Nephron progenitor cell (in vitro differentiated cells): Measurements from ENCODE around the gene NME1.

ENCODE experiments used
- DNase-seq: peaks from one replicate; pipeline ENCODE4 v3.0.0; 2021
- H3K27ac Mint-ChIP-seq: 2 replicates; pipeline ENCODE4 v1.8.0; 2021; ENCODE audit warnings: mild to moderate bottlenecking, moderate library complexity, mixed read lengths
- H3K27me3 Mint-ChIP-seq: 2 replicates; pipeline ENCODE4 v1.8.0; 2021; ENCODE audit warnings: mild to moderate bottlenecking, low read depth, mixed read lengths; ENCODE audit not compliant: poor library complexity
- H3K36me3 Mint-ChIP-seq: 2 replicates; pipeline ENCODE4 v1.8.0; 2021; ENCODE audit warnings: low read depth, mixed read lengths
- H3K4me1 Mint-ChIP-seq: 2 replicates; pipeline ENCODE4 v1.8.0; 2021; ENCODE audit warnings: mixed read lengths
- H3K4me3 Mint-ChIP-seq: 2 replicates; pipeline ENCODE4 v1.8.0; 2021; ENCODE audit warnings: mild to moderate bottlenecking, moderate library complexity, mixed read lengths
- H3K9me3 Mint-ChIP-seq: 2 replicates; pipeline ENCODE4 v1.8.0; 2021; ENCODE audit warnings: mild to moderate bottlenecking, moderate library complexity, mixed read lengths
- TF ChIP-seq, protein P1 (sequence below): fragments of 200-600 bp; sonication (generic); IDR thresholded peaks from 2 replicates; pipeline ENCODE4 v1.5.0; 2021; ENCODE audit warnings: antibody characterized with exemption

The NME1 gene

DNA sequence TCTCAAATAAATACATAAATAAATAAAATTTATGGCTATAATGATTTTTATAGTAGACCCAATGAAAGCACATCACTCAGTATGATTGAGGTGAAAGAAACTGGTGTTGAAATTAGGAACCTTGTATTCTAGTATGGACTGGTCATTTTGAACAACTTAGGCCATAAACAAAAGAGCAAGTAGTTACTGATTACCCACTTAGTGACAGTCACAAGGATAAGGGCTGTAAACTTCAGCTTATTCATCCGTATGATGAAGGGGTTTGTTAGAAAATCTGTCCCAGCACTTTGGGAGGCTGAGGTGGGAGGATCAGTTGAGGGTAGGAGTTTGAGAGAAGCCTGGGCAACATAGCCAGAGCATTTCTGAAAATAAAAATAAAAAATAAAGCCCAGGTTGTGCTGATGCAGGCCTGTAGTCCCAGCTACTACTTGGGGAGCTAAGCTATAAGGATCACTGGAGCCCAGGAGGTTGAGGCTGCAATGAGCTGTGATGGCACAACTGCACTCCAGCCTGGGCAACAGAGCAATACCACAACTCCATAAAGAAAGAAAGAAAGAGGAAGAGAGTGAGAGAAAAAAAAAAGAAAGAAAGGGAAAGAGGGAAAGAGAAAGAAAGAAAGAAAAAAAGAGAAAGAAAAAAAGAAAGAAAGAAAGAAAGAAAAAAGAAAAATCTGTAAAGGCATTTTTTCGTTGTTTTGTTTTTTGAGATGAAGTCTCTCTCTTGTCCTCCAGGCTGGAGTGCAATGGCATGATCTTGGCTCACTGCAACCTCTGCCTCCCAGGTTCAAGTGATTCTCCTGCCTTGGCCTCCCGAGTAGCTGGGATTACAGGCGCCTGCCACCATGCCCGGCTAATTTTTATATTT is 28.5 kb upstream of the NME1 start:
- TF ChIP-seq, protein P1, sequence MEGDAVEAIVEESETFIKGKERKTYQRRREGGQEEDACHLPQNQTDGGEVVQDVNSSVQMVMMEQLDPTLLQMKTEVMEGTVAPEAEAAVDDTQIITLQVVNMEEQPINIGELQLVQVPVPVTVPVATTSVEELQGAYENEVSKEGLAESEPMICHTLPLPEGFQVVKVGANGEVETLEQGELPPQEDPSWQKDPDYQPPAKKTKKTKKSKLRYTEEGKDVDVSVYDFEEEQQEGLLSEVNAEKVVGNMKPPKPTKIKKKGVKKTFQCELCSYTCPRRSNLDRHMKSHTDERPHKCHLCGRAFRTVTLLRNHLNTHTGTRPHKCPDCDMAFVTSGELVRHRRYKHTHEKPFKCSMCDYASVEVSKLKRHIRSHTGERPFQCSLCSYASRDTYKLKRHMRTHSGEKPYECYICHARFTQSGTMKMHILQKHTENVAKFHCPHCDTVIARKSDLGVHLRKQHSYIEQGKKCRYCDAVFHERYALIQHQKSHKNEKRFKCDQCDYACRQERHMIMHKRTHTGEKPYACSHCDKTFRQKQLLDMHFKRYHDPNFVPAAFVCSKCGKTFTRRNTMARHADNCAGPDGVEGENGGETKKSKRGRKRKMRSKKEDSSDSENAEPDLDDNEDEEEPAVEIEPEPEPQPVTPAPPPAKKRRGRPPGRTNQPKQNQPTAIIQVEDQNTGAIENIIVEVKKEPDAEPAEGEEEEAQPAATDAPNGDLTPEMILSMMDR = no peak
- no peak overlapping the region for H3K27ac Mint-ChIP-seq
- no peak overlapping the region for H3K4me3 Mint-ChIP-seq
- H3K9me3 Mint-ChIP-seq = peaks cover 3% of the 10 kb centered on the region
- no peaks in the 10 kb centered on the region for H3K36me3 Mint-ChIP-seq
- H3K4me1 Mint-ChIP-seq = peaks cover 17% of the 10 kb centered on the region
- H3K27me3 Mint-ChIP-seq = peaks cover 24% of the 10 kb centered on the region
- DNase-seq = no peak

DNA sequence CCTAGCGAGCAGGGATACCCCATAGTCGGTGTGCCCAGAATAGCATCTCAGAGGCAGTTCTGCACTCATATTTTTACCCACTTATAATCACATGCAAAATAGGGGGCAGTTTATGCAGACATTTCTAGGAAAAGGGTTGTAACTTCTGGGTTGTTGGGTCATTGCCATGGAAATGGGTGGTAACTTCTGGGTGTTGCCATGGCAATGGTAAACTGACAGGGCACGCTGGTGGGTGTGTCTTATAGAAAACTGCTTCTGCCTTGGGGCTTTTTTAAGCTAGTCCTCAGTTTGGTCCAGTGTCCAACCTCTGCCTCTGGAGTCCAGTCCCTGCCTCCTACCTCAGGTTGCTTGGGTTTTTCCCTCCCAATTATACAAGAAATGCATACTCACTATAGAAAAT is 25.3 kb upstream of the NME1 start:
- Mint-ChIP-seq H3K36me3 (no peaks in the 10 kb centered on the region), H3K4me1 (no peaks in the 10 kb centered on the region), H3K4me3 (no peak overlapping the region), H3K27me3 (peaks cover 32% of the 10 kb centered on the region), H3K9me3 (peaks cover 3% of the 10 kb centered on the region), H3K27ac (no peak overlapping the region)
- no peak for DNase-seq
- TF ChIP-seq, protein P1 = no peak

DNA sequence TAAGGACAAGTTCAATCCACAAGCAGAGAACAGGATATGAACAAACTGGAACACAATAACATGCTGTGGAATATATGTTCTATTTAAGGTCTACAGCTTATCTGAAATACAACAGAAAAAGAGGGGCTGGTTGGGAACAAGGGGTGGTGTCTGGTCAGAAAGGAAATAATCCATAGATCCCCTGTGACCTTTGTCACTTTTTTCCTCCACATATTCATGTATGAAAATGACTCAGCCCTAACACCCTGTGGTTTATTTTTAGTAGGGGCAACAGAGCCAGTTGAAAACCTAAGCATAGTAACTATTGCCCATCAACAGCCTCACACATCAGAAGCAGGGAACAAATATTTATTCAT is 20.4 kb upstream of the NME1 start:
- Mint-ChIP-seq H3K36me3 (no peaks in the 10 kb centered on the region), H3K4me1 (no peaks in the 10 kb centered on the region), H3K27me3 (peaks cover 31% of the 10 kb centered on the region), H3K9me3 (peaks cover 16% of the 10 kb centered on the region), H3K27ac (no peak overlapping the region), H3K4me3 (no peak overlapping the region)
- DNase-seq = no peak
- TF ChIP-seq, protein P1 = no peak

DNA sequence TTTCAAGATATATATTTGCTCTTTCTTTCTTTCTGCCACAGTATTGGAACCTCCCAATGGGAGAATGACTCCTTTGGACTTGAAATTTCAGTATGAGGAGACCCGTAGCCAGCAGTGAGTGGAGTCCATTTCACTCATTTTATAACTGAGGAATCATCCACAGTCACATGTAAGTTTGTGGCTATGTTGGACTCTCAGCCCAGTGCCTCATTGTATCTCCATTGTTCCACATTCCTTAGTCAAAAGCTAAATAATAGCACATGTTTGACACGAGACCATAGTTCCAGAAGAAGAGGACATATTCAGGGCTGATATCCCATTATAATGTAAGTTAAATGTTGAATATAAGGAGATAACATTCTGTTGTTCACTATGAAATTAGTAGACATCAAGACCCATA is 20.0 kb upstream of the NME1 start:
- no peak for DNase-seq
- no peaks in the 10 kb centered on the region for H3K36me3 Mint-ChIP-seq

DNA sequence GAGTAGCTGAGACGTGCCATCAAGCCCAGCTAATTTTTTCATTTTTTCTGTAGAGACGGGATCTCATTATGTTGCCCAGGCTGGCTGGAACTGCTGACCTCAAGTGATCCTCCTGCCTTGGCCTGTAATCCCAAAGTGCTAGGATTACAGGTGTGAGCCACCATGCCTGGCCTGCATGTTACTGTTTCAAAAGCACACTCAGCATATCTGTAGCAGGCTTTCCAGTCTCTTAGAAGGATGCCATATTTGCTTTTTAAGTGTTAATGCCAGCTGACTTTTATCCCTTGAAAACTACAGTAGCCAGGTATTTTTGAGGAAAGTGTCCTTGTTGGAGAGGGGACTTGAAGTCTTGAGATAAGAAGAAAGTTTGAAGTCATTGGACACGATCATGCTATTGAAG is 17.4 kb upstream of the NME1 start:
- Mint-ChIP-seq H3K27ac (no peak overlapping the region), H3K27me3 (peaks cover 21% of the 10 kb centered on the region), H3K4me1 (no peaks in the 10 kb centered on the region), H3K4me3 (no peak overlapping the region), H3K36me3 (no peaks in the 10 kb centered on the region), H3K9me3 (peaks cover 16% of the 10 kb centered on the region)
- TF ChIP-seq, protein P1 = no peak
- DNase-seq = no peak

More for the DNA sequence above, 20.0 kb upstream of the NME1 start:
- peaks cover 16% of the 10 kb centered on the region for H3K9me3 Mint-ChIP-seq
- no peak overlapping the region for H3K4me3 Mint-ChIP-seq
- H3K27me3 Mint-ChIP-seq = peaks cover 29% of the 10 kb centered on the region
- no peaks in the 10 kb centered on the region for H3K4me1 Mint-ChIP-seq
- TF ChIP-seq, protein P1 = no peak
- H3K27ac Mint-ChIP-seq = no peak overlapping the region

DNA sequence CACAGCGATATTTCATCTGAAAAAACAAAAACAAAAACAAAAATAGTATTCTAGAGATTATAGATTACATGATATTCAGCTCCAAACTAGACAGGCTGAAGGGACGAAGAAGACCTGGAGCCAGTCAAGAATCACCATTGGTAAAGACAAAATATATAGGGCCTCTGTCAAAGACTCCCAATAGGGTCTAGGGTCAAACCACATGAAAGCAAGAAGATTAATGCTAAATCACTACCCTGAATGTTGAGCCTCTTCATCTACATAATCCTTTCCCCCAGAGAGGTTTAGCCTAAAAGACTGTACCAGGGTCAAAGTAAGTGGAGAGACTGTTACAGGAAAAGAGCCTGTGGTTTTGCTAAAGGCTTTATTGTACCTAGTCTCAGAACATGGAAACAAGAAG is 10.8 kb upstream of the NME1 start:
- Mint-ChIP-seq H3K27me3 (peaks cover 12% of the 10 kb centered on the region), H3K9me3 (peaks cover 2% of the 10 kb centered on the region), H3K27ac (no peak overlapping the region), H3K4me3 (no peak overlapping the region), H3K36me3 (no peaks in the 10 kb centered on the region), H3K4me1 (peaks cover 29% of the 10 kb centered on the region)
- no peak for DNase-seq
- TF ChIP-seq, protein P1 = no peak
